HG03095 (cell line): Measurements from ENCODE around the gene TMEM80.
"Not testable (repeated sequence)": the region's sequence is repeated elsewhere in the genome, so short reads cannot be mapped to it uniquely, and the experiment has no call there.

ENCODE experiments used
- ATAC-seq: cut with Tn5 transposase; IDR thresholded peaks from one replicate; pipeline ENCODE4 v1.9.1; 2021; ENCODE audit warnings: moderate library complexity; ENCODE audit not compliant: unreplicated experiment

The TMEM80 gene

DNA sequence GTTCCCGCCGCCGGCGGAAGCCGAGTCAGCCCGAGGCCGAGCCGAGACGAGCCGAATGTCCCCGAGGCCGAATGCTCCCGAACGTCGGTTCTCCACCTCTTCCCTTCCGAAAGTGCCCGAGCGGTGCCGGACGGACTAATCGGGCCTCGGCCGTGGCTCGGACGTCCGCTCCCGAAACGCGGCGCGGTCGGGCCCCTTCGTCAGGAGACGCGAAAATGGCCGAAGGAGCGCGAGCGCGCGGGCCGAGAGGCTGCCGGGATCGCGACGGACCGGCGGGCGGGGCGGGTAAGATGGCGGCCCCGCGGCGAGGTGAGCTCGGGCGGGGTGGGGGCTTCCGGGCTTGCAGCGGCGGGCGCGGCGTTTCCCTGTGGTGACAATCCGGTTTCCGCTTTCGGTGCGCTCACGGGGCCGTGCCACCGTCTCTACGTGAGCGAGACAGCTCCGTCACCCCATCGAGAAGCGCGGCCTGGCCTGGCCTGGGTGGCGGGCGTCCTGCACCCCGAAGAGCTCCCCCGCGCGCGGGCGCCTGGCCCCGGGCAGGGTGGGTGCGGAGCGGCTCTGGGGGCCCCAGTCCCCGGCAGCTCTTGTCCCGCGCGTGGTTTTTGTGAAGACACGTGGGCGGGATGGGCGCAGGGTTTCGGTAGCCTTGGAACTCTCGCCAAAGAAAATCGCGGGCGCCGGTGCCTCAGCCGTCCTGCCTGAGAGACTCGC is at the start of gene TMEM80:
Gene TMEM80 (plus strand): TSS at position 279 of the 711 bp plus-strand sequence. CDS start 12 bp downstream, at position 291.
- ATAC-seq = peak; percentile 56

DNA sequence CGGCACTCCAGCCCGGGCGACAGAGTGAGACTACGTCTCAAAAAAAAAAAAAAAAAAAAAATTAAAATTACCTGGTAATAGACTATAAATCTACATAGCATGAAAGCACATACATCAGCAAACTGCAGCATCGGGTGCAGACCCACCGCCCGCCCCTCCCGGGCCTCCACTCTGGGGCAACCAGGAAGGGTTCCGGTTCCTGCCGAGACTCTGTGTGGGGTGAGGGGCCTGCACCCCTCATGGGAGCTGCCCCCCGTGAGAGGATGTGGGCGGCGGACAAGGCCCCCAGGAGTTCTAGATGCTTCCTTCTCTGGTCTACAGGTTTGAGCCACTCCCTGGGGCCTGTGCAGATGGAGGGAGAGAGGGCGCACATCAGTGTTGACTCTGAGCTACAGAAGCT is 49.4 kb upstream of the TMEM80 start:
- no peak for ATAC-seq

GRCh38 chr11:647672-648158 is 47.9 kb upstream of the TMEM80 start:
- ATAC-seq = not testable (repeated sequence)

GRCh38 chr11:650482-650881 is 45.1 kb upstream of the TMEM80 start:
- ATAC-seq = no peak

- not testable (repeated sequence) for ATAC-seq
These were observed 42.5 kb upstream of the TMEM80 start for GRCh38 chr11:653136-653535.

GRCh38 chr11:653837-654236 is 41.8 kb upstream of the TMEM80 start:
- ATAC-seq = no peak

- not testable (repeated sequence) for ATAC-seq
These were observed 41.2 kb upstream of the TMEM80 start for GRCh38 chr11:654444-654843.

DNA sequence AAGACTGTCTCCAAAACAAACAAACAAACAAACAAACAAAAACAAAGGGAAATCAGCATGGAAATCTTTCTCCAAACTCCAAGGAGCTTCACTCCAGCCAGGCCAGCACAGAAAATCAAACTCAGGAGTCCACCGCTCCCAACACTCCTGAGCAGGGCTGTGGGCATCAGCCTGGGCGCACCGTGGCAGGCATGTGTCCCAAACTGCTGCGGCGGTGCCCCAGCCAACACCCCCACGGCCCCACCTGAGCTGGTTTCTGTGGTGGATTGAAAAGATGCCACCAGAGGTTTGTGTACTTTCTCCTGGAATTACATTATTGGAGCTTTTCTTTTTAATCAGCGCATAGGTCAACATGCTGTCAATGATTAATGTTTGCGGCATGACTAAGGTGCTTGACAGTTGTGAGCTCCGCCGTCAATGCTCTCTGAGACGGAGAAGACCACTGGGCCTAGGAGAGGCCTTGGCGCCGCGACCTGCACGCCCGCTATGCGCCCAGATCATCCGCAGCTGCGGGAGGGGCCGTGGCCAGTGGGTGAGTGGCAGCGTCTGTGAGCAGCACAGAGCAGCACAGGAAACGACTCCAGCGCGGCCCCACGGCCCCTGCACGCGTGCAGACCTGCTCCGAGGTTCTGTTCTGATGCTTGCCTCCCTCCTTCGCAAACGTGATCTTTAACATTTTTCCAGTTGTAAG is 40.4 kb upstream of the TMEM80 start:
- ATAC-seq = no peak

DNA sequence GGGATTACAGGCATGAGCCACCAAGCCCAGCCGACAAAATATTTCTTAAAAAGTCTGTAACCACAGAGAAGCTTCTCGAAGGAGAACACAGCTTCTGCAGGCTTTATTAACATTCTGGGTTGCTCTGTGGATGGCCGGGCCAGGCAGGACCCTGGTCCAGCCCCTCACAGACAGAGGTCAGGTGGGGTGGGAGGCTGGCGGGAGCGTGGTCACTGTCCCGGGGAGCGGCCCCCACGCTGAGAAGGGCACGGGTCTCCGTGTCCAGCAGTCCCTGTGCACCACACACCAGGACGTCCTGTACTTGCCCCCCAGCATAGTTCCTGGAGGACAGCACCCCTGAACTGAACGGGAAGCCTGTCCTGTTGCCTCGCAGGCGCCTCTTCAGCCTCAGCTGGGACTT is 39.2 kb upstream of the TMEM80 start:
- ATAC-seq = no peak

- no peak for ATAC-seq
These were observed 38.8 kb upstream of the TMEM80 start for GRCh38 chr11:656866-657265.

DNA sequence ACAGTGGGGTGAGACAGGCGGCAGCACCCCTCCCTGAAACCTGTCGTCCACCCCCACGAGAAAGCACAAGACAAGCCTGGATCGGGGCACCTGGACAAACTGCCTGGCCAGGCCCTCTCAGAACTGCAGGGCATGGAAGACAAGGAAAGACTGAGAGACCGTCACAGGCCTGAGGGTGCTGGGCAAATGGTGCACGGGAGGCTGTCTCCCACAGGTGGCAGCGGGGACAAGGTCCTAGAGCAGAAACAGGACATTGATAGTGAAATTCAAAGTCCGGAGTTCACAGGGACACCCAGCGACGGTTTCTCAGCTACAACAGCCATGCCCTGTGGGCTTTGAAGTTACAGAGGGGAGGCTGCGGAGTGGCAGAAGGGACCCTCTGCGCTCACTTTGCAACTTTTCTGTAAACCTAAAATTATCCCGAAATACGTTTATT is 37.9 kb upstream of the TMEM80 start:
- ATAC-seq = no peak

DNA sequence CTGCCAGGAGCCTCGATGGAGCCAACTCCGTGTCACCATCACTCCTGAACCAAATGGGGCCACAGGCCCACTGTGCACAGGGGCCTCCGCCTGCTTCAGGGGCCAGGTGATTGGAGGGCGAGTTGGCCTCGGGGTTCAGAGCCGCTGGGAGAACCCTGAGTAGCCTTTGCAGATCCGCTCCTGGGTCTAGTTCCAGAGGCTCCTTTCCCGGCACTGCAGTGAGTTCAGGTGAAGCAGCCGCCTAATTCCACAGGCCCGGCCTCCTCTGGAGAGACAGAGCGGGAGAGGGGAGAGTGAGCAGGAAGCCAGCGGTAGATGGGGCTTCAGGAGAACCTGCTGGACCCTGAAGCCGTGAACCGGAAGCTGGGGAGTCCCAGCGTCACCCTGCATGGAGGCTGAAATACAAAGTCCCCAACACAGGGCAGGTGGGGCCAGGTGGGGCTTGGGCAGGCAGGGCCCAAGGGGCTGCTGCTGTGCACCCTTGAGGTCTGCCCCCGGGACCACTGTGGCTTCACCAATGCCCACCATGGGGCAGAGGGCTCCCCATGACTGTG is 36.0 kb upstream of the TMEM80 start:
- no peak for ATAC-seq

- ATAC-seq = no peak
These were observed 35.3 kb upstream of the TMEM80 start for GRCh38 chr11:660281-660680.

DNA sequence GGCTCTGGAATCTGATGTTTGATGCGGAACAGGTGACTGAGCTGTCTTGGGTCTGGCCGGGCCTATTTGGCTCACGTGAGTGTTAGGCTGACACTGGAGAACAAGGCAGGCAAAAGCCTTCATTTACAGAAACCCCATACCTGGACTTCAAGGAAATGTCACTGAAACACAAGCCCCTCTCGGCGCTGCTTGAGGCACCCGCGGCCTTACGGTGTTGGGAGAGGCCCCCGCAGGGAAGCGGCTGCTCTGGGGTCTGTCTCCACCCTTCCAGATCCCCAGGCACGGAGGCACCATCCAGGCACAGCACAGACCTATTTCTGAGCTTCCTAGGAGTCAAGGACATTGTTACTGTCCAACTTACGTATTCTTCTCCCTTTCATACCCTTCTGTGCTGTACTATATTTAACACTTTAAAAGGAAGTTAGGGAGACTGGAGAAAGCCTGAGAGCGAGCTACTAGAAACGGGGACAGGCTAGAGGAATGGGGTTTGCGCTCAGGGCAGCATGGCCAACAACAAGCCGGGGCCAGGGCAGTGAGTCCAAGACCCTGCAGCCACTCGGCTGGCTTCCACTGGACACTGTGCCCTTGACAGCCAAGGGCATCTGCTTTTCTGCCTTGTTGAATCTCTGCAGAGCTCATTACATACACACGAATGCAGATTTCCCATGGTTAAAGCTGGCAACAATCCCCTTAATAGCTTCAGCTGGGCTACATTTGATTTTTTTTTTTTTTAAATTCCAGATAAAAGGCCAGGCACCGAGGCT is 34.8 kb upstream of the TMEM80 start:
- ATAC-seq = no peak

DNA sequence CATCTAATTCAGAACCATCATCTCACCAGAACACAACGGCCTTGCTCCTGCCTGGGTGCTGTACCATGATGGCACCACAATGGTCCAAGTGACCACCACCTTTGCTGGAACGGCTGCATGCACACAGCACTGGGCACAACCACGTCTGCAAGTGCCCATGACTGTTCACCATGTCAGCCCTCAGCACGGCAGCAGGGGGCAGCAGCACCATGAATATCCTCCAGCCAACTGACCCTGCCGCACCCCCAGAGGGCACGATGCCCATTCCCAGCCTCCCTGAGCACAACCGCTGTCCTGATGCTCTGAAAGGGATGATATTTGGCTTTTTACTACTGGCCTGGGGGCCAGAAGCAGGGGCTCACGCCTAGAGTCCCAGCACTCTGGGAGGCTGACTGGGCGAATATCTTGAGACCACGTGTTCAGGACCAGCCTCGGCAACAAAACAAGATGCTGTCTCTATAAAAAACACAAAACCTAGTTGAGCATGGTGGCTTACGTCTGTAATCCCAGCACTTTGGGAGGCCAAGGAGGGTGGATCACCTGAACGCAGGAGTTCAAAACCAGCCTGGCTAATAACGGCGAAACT is 32.8 kb upstream of the TMEM80 start:
- no peak for ATAC-seq

DNA sequence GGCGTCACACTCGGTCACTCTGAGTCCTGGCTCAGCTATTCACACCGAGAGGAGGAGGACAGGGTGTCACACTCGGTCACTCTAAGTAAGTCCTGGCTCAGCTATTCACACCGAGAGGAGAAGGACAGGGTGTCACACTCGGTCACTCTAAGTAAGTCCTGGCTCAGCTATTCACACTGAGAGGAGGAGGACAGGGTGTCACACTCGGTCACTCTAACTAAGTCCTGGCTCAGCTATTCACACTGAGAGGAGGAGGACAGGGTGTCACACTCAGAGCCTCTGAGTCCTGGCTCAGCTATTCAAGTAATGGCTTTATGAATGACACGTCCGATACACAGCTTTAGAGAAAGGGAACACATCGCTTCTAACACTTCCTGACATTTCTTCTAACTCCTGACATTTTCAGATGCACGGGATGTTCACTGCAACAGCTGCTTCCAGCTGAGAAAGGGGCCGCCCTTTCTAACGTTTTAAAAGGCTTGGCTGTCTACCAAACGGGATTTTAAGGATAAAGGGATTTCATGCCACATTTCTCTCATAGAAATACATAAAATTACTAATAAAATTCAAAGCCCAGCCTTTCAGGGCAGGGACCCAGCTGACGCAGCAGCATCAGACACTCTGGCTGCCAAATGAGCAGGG is 30.4 kb upstream of the TMEM80 start:
- ATAC-seq = no peak

DNA sequence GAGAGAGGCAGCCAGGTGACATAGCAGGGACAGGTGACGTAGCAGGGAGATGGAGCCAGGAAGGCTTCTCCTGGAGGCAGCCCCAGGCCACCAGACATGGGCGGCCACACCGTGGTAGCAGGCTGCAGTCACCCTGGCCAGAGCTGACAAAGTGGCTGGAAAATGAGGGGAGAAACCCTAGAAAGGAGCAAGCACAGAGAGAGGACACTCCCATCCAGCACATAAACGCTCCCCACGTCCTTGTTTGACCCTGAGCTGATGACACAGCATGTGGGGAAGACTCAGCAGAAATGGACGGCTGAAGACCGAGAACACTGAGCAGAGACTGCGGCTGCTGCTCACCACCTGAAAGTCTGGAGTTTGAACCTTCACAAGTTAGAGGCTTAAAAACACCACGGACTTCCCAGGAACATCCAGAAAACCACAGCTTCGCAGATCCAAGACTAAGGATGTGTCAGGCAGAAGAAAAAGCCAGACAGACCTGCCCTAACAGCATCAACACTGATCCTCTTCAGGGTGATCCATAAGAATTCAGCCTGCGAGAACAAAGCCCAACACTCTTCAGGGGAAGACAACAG is 29.8 kb upstream of the TMEM80 start:
- no peak for ATAC-seq

GRCh38 chr11:673866-674265 is 21.8 kb upstream of the TMEM80 start:
- ATAC-seq = no peak

- ATAC-seq = no peak
These were observed 21.2 kb upstream of the TMEM80 start for GRCh38 chr11:674406-674805.

DNA sequence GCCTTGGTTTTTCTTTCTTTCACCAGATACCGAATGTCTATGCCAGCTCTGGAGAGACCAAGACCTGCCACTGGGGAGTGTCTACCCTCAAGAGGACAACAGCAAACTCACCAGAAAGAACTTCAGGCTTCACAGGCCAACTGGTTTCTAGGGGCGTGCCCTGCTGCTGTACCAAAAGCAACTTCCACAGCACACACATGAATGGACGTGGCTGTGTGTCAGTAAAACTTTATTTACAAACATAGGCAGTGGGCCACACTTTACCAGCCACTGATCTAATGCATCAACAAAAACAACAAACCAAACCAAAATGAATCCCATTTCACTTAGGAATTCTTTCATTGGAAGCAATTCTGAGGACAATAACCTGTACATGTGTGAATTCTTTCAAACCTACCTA is 17.3 kb upstream of the TMEM80 start:
- ATAC-seq = no peak
